HFFc6 (cell line): ENCODE results near the gene RBM28. TPM values are rescaled to one million over a fixed set of nuclear protein-coding genes. Genes with fewer than 3 reads are reported as not detected.
"Not testable (repeated sequence)": the region's sequence is repeated elsewhere in the genome, so short reads cannot be mapped to it uniquely, and the experiment has no call there.

ENCODE experiments used
- DNase-seq: peaks from one replicate; pipeline ENCODE4 v3.0.0-alpha.2; 2018
- H3K27ac Mint-ChIP-seq: 2 replicates; pipeline ENCODE4 v1.8.0; 2020; ENCODE audit warnings: mild to moderate bottlenecking, mixed read lengths
- H3K27me3 Mint-ChIP-seq: 2 replicates; pipeline ENCODE4 v1.8.0; 2021; ENCODE audit warnings: mild to moderate bottlenecking, moderate library complexity, mixed read lengths; ENCODE audit not compliant: insufficient read depth
- H3K36me3 Mint-ChIP-seq: 2 replicates; pipeline ENCODE4 v1.8.0; 2021; ENCODE audit warnings: low read depth, mixed read lengths
- H3K4me1 Mint-ChIP-seq: 2 replicates; pipeline ENCODE4 v1.8.0; 2020; ENCODE audit warnings: low read depth, mixed read lengths
- H3K4me3 Mint-ChIP-seq: 2 replicates; pipeline ENCODE4 v1.8.0; 2020; ENCODE audit warnings: mild to moderate bottlenecking, moderate library complexity, mixed read lengths
- H3K9me3 Mint-ChIP-seq: 2 replicates; pipeline ENCODE4 v1.8.0; 2020; ENCODE audit warnings: mild to moderate bottlenecking, mixed read lengths
- CTCF ChIP-seq: fragments of 200-600 bp; sonication (generic); IDR thresholded peaks from 2 replicates; pipeline ENCODE4 v1.5.0; 2021; ENCODE audit warnings: antibody characterized with exemption, mild to moderate bottlenecking
- total RNA-seq, 6 experiments: library from RNA; stranded (reverse); fragmentation: NEBNext Ultra II Directional; extraction: Animal tissue kit (Norgen Biotek cat#: 25700); gene quantifications; 2 replicates in 1 of 6; 3 replicates in 5 of 6; pipeline ENCODE4 v1.2.3, GENCODE V29; 2021

The RBM28 gene
- total RNA-seq, 6 experiments from 2014 or later: 36.1 to 44.4 (median 37.8) TPM

GRCh38 chr7:128303133-128303532 lies 40.6 kb downstream of the RBM28 start:
- H3K27ac Mint-ChIP-seq: no peak overlapping the region
- no peaks in the 10 kb centered on the region for H3K9me3 Mint-ChIP-seq
- TF ChIP-seq CTCF: no peak

GRCh38 chr7:128302139-128302538 lies 41.6 kb downstream of the RBM28 start:
- H3K4me3 Mint-ChIP-seq: no peak overlapping the region
- no peak for DNase-seq
- H3K4me1 Mint-ChIP-seq: no peaks in the 10 kb centered on the region
- no peaks in the 10 kb centered on the region; the same call in 1 of the 2 replicates for H3K27me3 Mint-ChIP-seq
- H3K9me3 Mint-ChIP-seq: no peaks in the 10 kb centered on the region
- no peak for TF ChIP-seq CTCF
- no peak overlapping the region for H3K27ac Mint-ChIP-seq
- H3K36me3 Mint-ChIP-seq: peaks cover 12% of the 10 kb centered on the region

More at GRCh38 chr7:128303133-128303532, 40.6 kb downstream of the RBM28 start:
- no peaks in the 10 kb centered on the region for H3K4me1 Mint-ChIP-seq
- no peaks in the 10 kb centered on the region; the same call in 1 of the 2 replicates for H3K27me3 Mint-ChIP-seq
- no peak for DNase-seq
- no peak overlapping the region for H3K4me3 Mint-ChIP-seq
- peaks cover 18% of the 10 kb centered on the region for H3K36me3 Mint-ChIP-seq

- H3K27me3 Mint-ChIP-seq: peaks cover 2% of the 10 kb centered on the region
- no peak overlapping the region for H3K27ac Mint-ChIP-seq
- no peaks in the 10 kb centered on the region for H3K4me1 Mint-ChIP-seq
- no peak for TF ChIP-seq CTCF
- DNase-seq: no peak
- H3K9me3 Mint-ChIP-seq: no peaks in the 10 kb centered on the region
- no peak overlapping the region for H3K4me3 Mint-ChIP-seq
- no peaks in the 10 kb centered on the region for H3K36me3 Mint-ChIP-seq
Observed at GRCh38 chr7:128299109-128299607, 44.5 kb downstream of the RBM28 start.

- H3K4me1 Mint-ChIP-seq, H3K9me3 Mint-ChIP-seq, H3K27me3 Mint-ChIP-seq, DNase-seq, H3K27ac Mint-ChIP-seq, H3K36me3 Mint-ChIP-seq, H3K4me3 Mint-ChIP-seq: not testable (repeated sequence)
Observed at GRCh38 chr7:128298004-128298403, 45.7 kb downstream of the RBM28 start.

DNA sequence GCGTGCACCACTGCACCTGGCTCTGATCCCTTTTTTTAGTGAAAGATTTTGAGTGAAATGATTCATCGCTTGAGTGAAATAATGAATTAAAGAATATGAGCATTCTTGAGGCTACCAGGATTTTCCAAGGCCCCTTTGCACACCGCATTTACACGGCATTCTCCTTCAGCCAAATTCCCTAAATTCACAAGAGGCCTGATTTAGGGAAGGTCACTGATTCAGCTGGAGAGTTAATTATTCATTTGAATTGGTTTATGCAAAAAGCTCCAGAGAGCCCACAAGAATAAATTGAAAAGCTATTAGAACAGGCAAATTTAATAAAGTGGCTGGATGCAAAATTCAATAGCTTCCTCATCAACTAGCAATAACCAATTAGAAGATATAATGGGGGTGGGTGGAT lies 56.2 kb downstream of the RBM28 start:
- Mint-ChIP-seq H3K36me3 (peaks cover 22% of the 10 kb centered on the region), H3K4me3 (no peak overlapping the region), H3K9me3 (peaks cover 9% of the 10 kb centered on the region), H3K4me1 (no peaks in the 10 kb centered on the region), H3K27me3 (no peaks in the 10 kb centered on the region), H3K27ac (no peak overlapping the region)
- TF ChIP-seq CTCF: no peak
- no peak for DNase-seq

- Mint-ChIP-seq H3K4me3 (no peak overlapping the region), H3K4me1 (no peaks in the 10 kb centered on the region), H3K27me3 (peaks cover 3% of the 10 kb centered on the region; the same call in 1 of the 2 replicates), H3K27ac (no peak overlapping the region), H3K36me3 (peaks cover 25% of the 10 kb centered on the region), H3K9me3 (peaks cover 23% of the 10 kb centered on the region)
- TF ChIP-seq CTCF: no peak
- no peak for DNase-seq
Observed at GRCh38 chr7:128284102-128284501, 59.6 kb downstream of the RBM28 start.
